WTC11 (cell line): ENCODE measurements around the gene ABCB7.
"Not testable (repeated sequence)": the region's sequence is repeated elsewhere in the genome, so short reads cannot be mapped to it uniquely, and the experiment has no call there.

Source experiments
- FOXJ3 ChIP-seq: sonication (generic); formaldehyde crosslinking; IDR thresholded peaks from 2 replicates; pipeline ENCODE4 v1.9.0; 2021; ENCODE audit warnings: missing genetic modification reagents, mild to moderate bottlenecking, borderline replicate concordance
- JUN ChIP-seq: sonication (generic); formaldehyde crosslinking; IDR thresholded peaks from 2 replicates; pipeline ENCODE4 v1.8.0; 2023; ENCODE audit warnings: mild to moderate bottlenecking, missing genetic modification reagents
- SMAD3 ChIP-seq: sonication (generic); formaldehyde crosslinking; IDR thresholded peaks from 2 replicates; pipeline ENCODE4 v1.8.0; 2022; ENCODE audit warnings: missing genetic modification reagents, mild to moderate bottlenecking, borderline replicate concordance
- TF ChIP-seq, protein P1 (sequence below): fragments of 200-600 bp; IDR thresholded peaks from 2 replicates; pipeline ENCODE4 v1.8.0; 2022; ENCODE audit warnings: antibody characterized with exemption

- TF ChIP-seq, protein P1, sequence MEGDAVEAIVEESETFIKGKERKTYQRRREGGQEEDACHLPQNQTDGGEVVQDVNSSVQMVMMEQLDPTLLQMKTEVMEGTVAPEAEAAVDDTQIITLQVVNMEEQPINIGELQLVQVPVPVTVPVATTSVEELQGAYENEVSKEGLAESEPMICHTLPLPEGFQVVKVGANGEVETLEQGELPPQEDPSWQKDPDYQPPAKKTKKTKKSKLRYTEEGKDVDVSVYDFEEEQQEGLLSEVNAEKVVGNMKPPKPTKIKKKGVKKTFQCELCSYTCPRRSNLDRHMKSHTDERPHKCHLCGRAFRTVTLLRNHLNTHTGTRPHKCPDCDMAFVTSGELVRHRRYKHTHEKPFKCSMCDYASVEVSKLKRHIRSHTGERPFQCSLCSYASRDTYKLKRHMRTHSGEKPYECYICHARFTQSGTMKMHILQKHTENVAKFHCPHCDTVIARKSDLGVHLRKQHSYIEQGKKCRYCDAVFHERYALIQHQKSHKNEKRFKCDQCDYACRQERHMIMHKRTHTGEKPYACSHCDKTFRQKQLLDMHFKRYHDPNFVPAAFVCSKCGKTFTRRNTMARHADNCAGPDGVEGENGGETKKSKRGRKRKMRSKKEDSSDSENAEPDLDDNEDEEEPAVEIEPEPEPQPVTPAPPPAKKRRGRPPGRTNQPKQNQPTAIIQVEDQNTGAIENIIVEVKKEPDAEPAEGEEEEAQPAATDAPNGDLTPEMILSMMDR, result not testable (repeated sequence)
- not testable (repeated sequence) for TF ChIP-seq JUN, FOXJ3, SMAD3 (CRISPR knock-in tag)
Observed at GRCh38 chrX:75044142-75044541, 111.9 kb downstream of the ABCB7 start.
